ENCODE measurements around the gene FAM107B.
"Not testable (repeated sequence)": the region's sequence is repeated elsewhere in the genome, so short reads cannot be mapped to it uniquely, and the experiment has no call there.

Gene FAM107B

GRCh38 chr10:14692344-14693076 is 82.2 kb downstream of the FAM107B start:
- DNase-seq (ENCODE audit: low read depth in 3 of 3): no peak

GRCh38 chr10:14691359-14691758 is 83.3 kb downstream of the FAM107B start:
- DNase-seq (ENCODE audit: low read depth in 3 of 3): no peak

- no peak for DNase-seq (ENCODE audit: low read depth in 3 of 3)
Observed at GRCh38 chr10:14688606-14689005, 86.1 kb downstream of the FAM107B start.

GRCh38 chr10:14688189-14688588 is 86.5 kb downstream of the FAM107B start:
- DNase-seq (ENCODE audit: low read depth in 3 of 3): not testable (repeated sequence)

- no peak for DNase-seq (ENCODE audit: low read depth in 3 of 3)
Observed at GRCh38 chr10:14687340-14687739, 87.4 kb downstream of the FAM107B start.

- no peak for DNase-seq (ENCODE audit: low read depth in 3 of 3)
Observed at GRCh38 chr10:14686356-14686755, 88.3 kb downstream of the FAM107B start.

- DNase-seq (ENCODE audit: low read depth in 3 of 3): no peak
Observed at GRCh38 chr10:14684354-14684753, 90.3 kb downstream of the FAM107B start.

- no peak for DNase-seq (ENCODE audit: low read depth in 3 of 3)
Observed at GRCh38 chr10:14683256-14683655, 91.4 kb downstream of the FAM107B start.

- no peak for DNase-seq (ENCODE audit: low read depth in 3 of 3)
Observed at GRCh38 chr10:14681802-14682201, 92.9 kb downstream of the FAM107B start.

GRCh38 chr10:14681305-14681704 is 93.4 kb downstream of the FAM107B start:
- no peak for DNase-seq (ENCODE audit: low read depth in 3 of 3)

- DNase-seq (ENCODE audit: low read depth in 3 of 3): no peak
Observed at GRCh38 chr10:14678637-14679036, 96.1 kb downstream of the FAM107B start.

- no peak for DNase-seq (ENCODE audit: low read depth in 3 of 3)
Observed at GRCh38 chr10:14676732-14677131, 98.0 kb downstream of the FAM107B start.

GRCh38 chr10:14674376-14675050 is 100.2 kb downstream of the FAM107B start:
- no peak for DNase-seq (ENCODE audit: low read depth in 3 of 3)

GRCh38 chr10:14673189-14673861 is 101.4 kb downstream of the FAM107B start:
- DNase-seq (ENCODE audit: low read depth in 3 of 3): no peak

- DNase-seq (ENCODE audit: low read depth in 3 of 3): no peak
Observed at GRCh38 chr10:14671386-14671831, 103.3 kb downstream of the FAM107B start.

GRCh38 chr10:14670551-14671240 is 104.0 kb downstream of the FAM107B start:
- DNase-seq (ENCODE audit: low read depth in 3 of 3): no peak

- no peak for DNase-seq (ENCODE audit: low read depth in 3 of 3)
Observed at GRCh38 chr10:14669576-14669975, 105.1 kb downstream of the FAM107B start.

GRCh38 chr10:14667781-14668180 is 106.9 kb downstream of the FAM107B start:
- DNase-seq (ENCODE audit: low read depth in 3 of 3): no peak

- DNase-seq (ENCODE audit: low read depth in 3 of 3): no peak
Observed at GRCh38 chr10:14667280-14667679, 107.4 kb downstream of the FAM107B start.

GRCh38 chr10:14665865-14666857 is 108.5 kb downstream of the FAM107B start:
- no peak for DNase-seq (ENCODE audit: low read depth in 3 of 3)

- no peak for DNase-seq (ENCODE audit: low read depth in 3 of 3)
Observed at GRCh38 chr10:14665304-14665703, 109.4 kb downstream of the FAM107B start.

All from stimulated activated CD4-positive, alpha-beta T cell treated with anti-CD3 and anti-CD28 coated beads, TNF-alpha, amount 100 ng/mL, for 48 hours (primary cell).